Measurements from ENCODE around the gene CENPP. TPM values are rescaled to one million over a fixed set of nuclear protein-coding genes. Genes with fewer than 3 reads are reported as not detected.
A peak's percentile ranks its signal among the peaks of the same experiment; 100 is the strongest.

The CENPP gene
- total RNA-seq, 1 donor from 2014 or later, result 1.3 TPM

GRCh38 chr9:92429836-92430235 lies 104.1 kb downstream of the CENPP start:
- FAIRE-seq, result no peak
- TF ChIP-seq, protein P1, sequence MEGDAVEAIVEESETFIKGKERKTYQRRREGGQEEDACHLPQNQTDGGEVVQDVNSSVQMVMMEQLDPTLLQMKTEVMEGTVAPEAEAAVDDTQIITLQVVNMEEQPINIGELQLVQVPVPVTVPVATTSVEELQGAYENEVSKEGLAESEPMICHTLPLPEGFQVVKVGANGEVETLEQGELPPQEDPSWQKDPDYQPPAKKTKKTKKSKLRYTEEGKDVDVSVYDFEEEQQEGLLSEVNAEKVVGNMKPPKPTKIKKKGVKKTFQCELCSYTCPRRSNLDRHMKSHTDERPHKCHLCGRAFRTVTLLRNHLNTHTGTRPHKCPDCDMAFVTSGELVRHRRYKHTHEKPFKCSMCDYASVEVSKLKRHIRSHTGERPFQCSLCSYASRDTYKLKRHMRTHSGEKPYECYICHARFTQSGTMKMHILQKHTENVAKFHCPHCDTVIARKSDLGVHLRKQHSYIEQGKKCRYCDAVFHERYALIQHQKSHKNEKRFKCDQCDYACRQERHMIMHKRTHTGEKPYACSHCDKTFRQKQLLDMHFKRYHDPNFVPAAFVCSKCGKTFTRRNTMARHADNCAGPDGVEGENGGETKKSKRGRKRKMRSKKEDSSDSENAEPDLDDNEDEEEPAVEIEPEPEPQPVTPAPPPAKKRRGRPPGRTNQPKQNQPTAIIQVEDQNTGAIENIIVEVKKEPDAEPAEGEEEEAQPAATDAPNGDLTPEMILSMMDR (IDR thresholded peaks at IDR 0.05; ENCODE audit: insufficient read depth, low read length, severe bottlenecking), result no peak
- H3K27me3 ChIP-seq (ENCODE audit: control insufficient read depth, insufficient read depth, low read length), result no peaks in the 10 kb centered on the region
- no peak overlapping the region for H3K4me3 ChIP-seq (ENCODE audit: low read depth, low read length)
- H3K36me3 ChIP-seq (ENCODE audit: control insufficient read depth, insufficient read depth, low read length), result no peaks in the 10 kb centered on the region
- DNase-seq (ENCODE audit: low read depth), result no peak

- DNase-seq (ENCODE audit: low read depth), result no peak
- Histone ChIP-seq H3K27me3 (ENCODE audit: control insufficient read depth, insufficient read depth, low read length) (no peaks in the 10 kb centered on the region), H3K36me3 (ENCODE audit: control insufficient read depth, insufficient read depth, low read length) (no peaks in the 10 kb centered on the region), H3K4me3 (ENCODE audit: low read depth, low read length) (no peak overlapping the region)
- TF ChIP-seq, protein P1 (IDR thresholded peaks at IDR 0.05; ENCODE audit: insufficient read depth, low read length, severe bottlenecking), result no peak
- no peak for FAIRE-seq
Measured at GRCh38 chr9:92432350-92432749, 106.6 kb downstream of the CENPP start.

- H3K4me3 ChIP-seq (ENCODE audit: low read depth, low read length), result no peak overlapping the region
- DNase-seq (ENCODE audit: low read depth) (no peak), FAIRE-seq (no peak)
- no peaks in the 10 kb centered on the region for H3K36me3 ChIP-seq (ENCODE audit: control insufficient read depth, insufficient read depth, low read length)
- no peaks in the 10 kb centered on the region for H3K27me3 ChIP-seq (ENCODE audit: control insufficient read depth, insufficient read depth, low read length)
- TF ChIP-seq, protein P1 (IDR thresholded peaks at IDR 0.05; ENCODE audit: insufficient read depth, low read length, severe bottlenecking), result no peak
Measured at GRCh38 chr9:92432972-92433548, 107.3 kb downstream of the CENPP start.

DNA sequence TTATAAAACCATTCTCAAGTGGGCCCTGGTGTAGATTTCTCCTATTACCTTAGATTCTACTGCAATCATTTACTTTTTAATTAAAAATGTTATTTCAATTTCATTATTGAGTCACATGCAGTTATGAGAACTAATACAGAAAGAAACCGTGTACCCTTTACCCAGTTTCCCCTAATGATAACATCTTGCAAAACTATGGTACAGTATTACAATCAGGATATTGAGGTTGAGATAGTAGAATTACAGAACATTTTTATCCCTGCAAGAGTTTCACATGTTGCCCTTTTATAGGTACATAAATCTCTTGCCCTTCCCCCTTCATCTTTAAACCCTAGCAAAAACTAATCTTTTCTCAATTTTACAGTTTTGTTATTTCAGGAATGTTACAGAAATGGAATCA lies 109.5 kb downstream of the CENPP start:
- H3K36me3 ChIP-seq (ENCODE audit: control insufficient read depth, insufficient read depth, low read length), result no peaks in the 10 kb centered on the region
- DNase-seq (ENCODE audit: low read depth), result no peak
- TF ChIP-seq, protein P1 (IDR thresholded peaks at IDR 0.05; ENCODE audit: insufficient read depth, low read length, severe bottlenecking), result no peak
- FAIRE-seq, result no peak
- no peak overlapping the region for H3K4me3 ChIP-seq (ENCODE audit: low read depth, low read length)
- H3K27me3 ChIP-seq (ENCODE audit: control insufficient read depth, insufficient read depth, low read length), result no peaks in the 10 kb centered on the region

DNA sequence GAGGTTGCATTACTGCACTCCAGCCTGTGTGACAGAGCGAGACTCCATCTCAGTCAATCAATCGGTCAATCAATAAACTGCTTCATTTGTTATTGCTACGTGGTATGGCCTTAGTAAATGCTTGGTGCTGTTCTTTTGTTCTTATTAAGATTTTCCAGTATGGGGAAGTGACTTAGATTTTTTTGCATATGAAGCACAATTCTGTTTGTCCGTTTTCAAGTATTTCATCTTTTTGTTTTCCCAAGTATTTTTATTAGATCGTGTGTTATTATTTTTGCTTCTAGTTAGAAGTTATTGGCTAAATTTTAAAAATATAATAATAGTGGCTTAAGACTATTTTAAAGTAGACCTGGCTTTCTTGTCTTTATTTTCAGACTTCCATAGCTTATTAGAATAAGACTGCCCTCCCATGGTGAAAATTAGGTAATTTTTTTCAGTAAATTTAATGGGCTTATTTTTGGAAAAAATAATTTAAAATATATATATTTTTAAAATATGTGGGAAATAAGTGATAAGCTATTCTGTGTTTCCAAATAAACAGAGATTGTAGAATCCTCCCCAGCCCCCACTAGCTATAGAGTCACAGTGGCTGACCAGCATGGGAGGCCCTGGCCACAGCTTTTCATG lies 113.3 kb downstream of the CENPP start:
- Histone ChIP-seq H3K4me3 (ENCODE audit: low read depth, low read length) (no peak overlapping the region), H3K36me3 (ENCODE audit: control insufficient read depth, insufficient read depth, low read length) (no peaks in the 10 kb centered on the region), H3K27me3 (ENCODE audit: control insufficient read depth, insufficient read depth, low read length) (no peaks in the 10 kb centered on the region)
- peak; percentile 17 for DNase-seq (ENCODE audit: low read depth)
- FAIRE-seq, result no peak
- TF ChIP-seq, protein P1 (IDR thresholded peaks at IDR 0.05; ENCODE audit: insufficient read depth, low read length, severe bottlenecking), result no peak

Measured in bronchial epithelial cell (primary cell).